HUES64 (cell line): ENCODE results near the gene RTL10.

Experiments
- H3K27ac ChIP-seq: 2 replicates; pipeline ENCODE4 v1.7.0; 2013; ENCODE audit warnings: low read depth, low read length, inconsistent platforms
- H3K27me3 ChIP-seq: 2 replicates; pipeline ENCODE4 v1.6.1; 2013; ENCODE audit warnings: mild to moderate bottlenecking, low read length; ENCODE audit not compliant: insufficient read depth
- H3K36me3 ChIP-seq: 2 replicates; pipeline ENCODE4 v1.6.1; 2013; ENCODE audit warnings: mild to moderate bottlenecking, low read length; ENCODE audit not compliant: insufficient read depth
- H3K4me1 ChIP-seq: 2 replicates; pipeline ENCODE4 v1.6.1; 2013; ENCODE audit warnings: mild to moderate bottlenecking, low read length, moderate library complexity; ENCODE audit not compliant: insufficient read depth
- H3K4me3 ChIP-seq: 2 replicates; pipeline ENCODE4 v1.5.1; 2013; ENCODE audit warnings: mild to moderate bottlenecking, low read length, moderate library complexity
- H3K9ac ChIP-seq: 2 replicates; pipeline ENCODE4 v1.6.1; 2013; ENCODE audit warnings: mild to moderate bottlenecking, low read depth, low read length
- H3K9me3 ChIP-seq: 2 replicates; pipeline ENCODE4 v1.6.1; 2013; ENCODE audit warnings: low read depth, low read length; ENCODE audit not compliant: insufficient read depth
- WGBS: fragments of 150-250, 120-280 bp; methylation state at CpG from one replicate; pipeline ENCODE4 v1.1.7; 2013; ENCODE audit warnings: missing lambda C conversion rate; 5-methylcytosine and 5-hydroxymethylcytosine counted together

Gene RTL10

GRCh38 chr22:19845054-19845722 is 9.5 kb downstream of the RTL10 start:
- H3K4me3 ChIP-seq = no peak overlapping the region
- H3K27me3 ChIP-seq = no peaks in the 10 kb centered on the region
- peaks cover 14% of the 10 kb centered on the region for H3K36me3 ChIP-seq
- H3K9me3 ChIP-seq = no peaks in the 10 kb centered on the region
- no peak overlapping the region for H3K27ac ChIP-seq
- H3K4me1 ChIP-seq = peaks cover under 1% of the 10 kb centered on the region; the same call in 1 of the 2 replicates
- WGBS = 85% methylated on average over 8 of the region's 8 CpGs
- H3K9ac ChIP-seq = no peak overlapping the region

GRCh38 chr22:19844377-19845053 is 10.2 kb downstream of the RTL10 start:
- peaks cover 7% of the 10 kb centered on the region; the same call in 1 of the 2 replicates for H3K36me3 ChIP-seq
- no peak overlapping the region for H3K4me3 ChIP-seq
- no peaks in the 10 kb centered on the region for H3K27me3 ChIP-seq
- 92% methylated on average over 18 of the region's 18 CpGs for WGBS
- no peaks in the 10 kb centered on the region for H3K9me3 ChIP-seq
- no peak overlapping the region for H3K9ac ChIP-seq
- H3K4me1 ChIP-seq = no peaks in the 10 kb centered on the region
- H3K27ac ChIP-seq = no peak overlapping the region

GRCh38 chr22:19843857-19844376 is 10.8 kb downstream of the RTL10 start:
- 94% methylated on average over 11 of the region's 11 CpGs for WGBS
- Histone ChIP-seq H3K4me1 (no peaks in the 10 kb centered on the region), H3K9ac (no peak overlapping the region), H3K27me3 (no peaks in the 10 kb centered on the region), H3K4me3 (no peak overlapping the region), H3K36me3 (peaks cover 5% of the 10 kb centered on the region; the same call in 1 of the 2 replicates), H3K9me3 (no peaks in the 10 kb centered on the region), H3K27ac (no peak overlapping the region)

- no peak overlapping the region for H3K4me3 ChIP-seq
- H3K9ac ChIP-seq = no peak overlapping the region
These were observed 11.4 kb downstream of the RTL10 start for GRCh38 chr22:19843107-19843856.

GRCh38 chr22:19842393-19843106 is 12.1 kb downstream of the RTL10 start:
- H3K9ac ChIP-seq = no peak overlapping the region
- peaks cover 5% of the 10 kb centered on the region; the same call in 1 of the 2 replicates for H3K36me3 ChIP-seq
- 89% methylated on average over 12 of the region's 12 CpGs for WGBS
- no peaks in the 10 kb centered on the region for H3K4me1 ChIP-seq
- H3K9me3 ChIP-seq = no peaks in the 10 kb centered on the region
- no peak overlapping the region for H3K27ac ChIP-seq
- no peak overlapping the region for H3K4me3 ChIP-seq
- no peaks in the 10 kb centered on the region for H3K27me3 ChIP-seq

More at GRCh38 chr22:19843107-19843856, 11.4 kb downstream of the RTL10 start:
- H3K27me3 ChIP-seq = no peaks in the 10 kb centered on the region
- no peaks in the 10 kb centered on the region for H3K9me3 ChIP-seq
- WGBS = 89% methylated on average over 27 of the region's 27 CpGs
- no peaks in the 10 kb centered on the region for H3K4me1 ChIP-seq
- H3K36me3 ChIP-seq = peaks cover 5% of the 10 kb centered on the region; the same call in 1 of the 2 replicates
- H3K27ac ChIP-seq = no peak overlapping the region

GRCh38 chr22:19841641-19842392 is 12.9 kb downstream of the RTL10 start:
- Histone ChIP-seq H3K27me3 (no peaks in the 10 kb centered on the region), H3K9ac (no peak overlapping the region), H3K4me1 (no peaks in the 10 kb centered on the region), H3K9me3 (no peaks in the 10 kb centered on the region), H3K4me3 (no peak overlapping the region), H3K36me3 (no peaks in the 10 kb centered on the region), H3K27ac (no peak overlapping the region)
- 91% methylated on average over 8 of the region's 8 CpGs for WGBS

- Histone ChIP-seq H3K36me3 (no peaks in the 10 kb centered on the region), H3K9me3 (no peaks in the 10 kb centered on the region), H3K27ac (no peak overlapping the region), H3K9ac (no peak overlapping the region), H3K27me3 (no peaks in the 10 kb centered on the region), H3K4me1 (no peaks in the 10 kb centered on the region), H3K4me3 (no peak overlapping the region)
- 92% methylated on average over 6 of the region's 6 CpGs for WGBS
These were observed 13.6 kb downstream of the RTL10 start for GRCh38 chr22:19840955-19841640.

GRCh38 chr22:19840059-19840458 is 14.6 kb downstream of the RTL10 start:
- H3K27me3 ChIP-seq = no peaks in the 10 kb centered on the region
- 88% methylated on average over 4 of the region's 4 CpGs for WGBS
- H3K27ac ChIP-seq = no peak overlapping the region
- H3K9me3 ChIP-seq = no peaks in the 10 kb centered on the region
- H3K36me3 ChIP-seq = no peaks in the 10 kb centered on the region
- no peak overlapping the region for H3K4me3 ChIP-seq
- no peaks in the 10 kb centered on the region for H3K4me1 ChIP-seq
- H3K9ac ChIP-seq = no peak overlapping the region

- H3K36me3 ChIP-seq = no peaks in the 10 kb centered on the region
- no peaks in the 10 kb centered on the region for H3K27me3 ChIP-seq
- H3K9ac ChIP-seq = no peak overlapping the region
- no peak overlapping the region for H3K4me3 ChIP-seq
- WGBS = 93% methylated on average over 6 of the region's 6 CpGs
- H3K9me3 ChIP-seq = no peaks in the 10 kb centered on the region
- H3K4me1 ChIP-seq = no peaks in the 10 kb centered on the region
- H3K27ac ChIP-seq = no peak overlapping the region
These were observed 16.8 kb downstream of the RTL10 start for GRCh38 chr22:19837915-19838314.

- no peak overlapping the region for H3K27ac ChIP-seq
- H3K36me3 ChIP-seq = no peaks in the 10 kb centered on the region
- H3K4me1 ChIP-seq = no peaks in the 10 kb centered on the region
- H3K9me3 ChIP-seq = no peaks in the 10 kb centered on the region
- no peak overlapping the region for H3K9ac ChIP-seq
- no peak overlapping the region for H3K4me3 ChIP-seq
- H3K27me3 ChIP-seq = no peaks in the 10 kb centered on the region
These were observed 18.2 kb downstream of the RTL10 start for GRCh38 chr22:19836512-19836911.
